Keratinocyte (primary cell): ENCODE data around the gene APOC1. TPM values are rescaled to one million over a fixed set of nuclear protein-coding genes. Genes with fewer than 3 reads are reported as not detected.

Experiments used
- DNase-seq: peaks from one replicate; pipeline ENCODE4 v3.0.0-alpha.2; 2011; ENCODE audit warnings: low read depth, missing footprints, low spot score
- FAIRE-seq: peaks from 2 replicates; lab custom pipeline; 2011; peaks lifted over from hg19 to GRCh38; lab: Jason Lieb, UNC
- H2AFZ ChIP-seq: 2 replicates; pipeline ENCODE4 v1.6.0; 2012; ENCODE audit warnings: low read length, control low read depth, inconsistent platforms; ENCODE audit not compliant: control insufficient read depth
- H3K27ac ChIP-seq: 2 replicates; pipeline ENCODE4 v1.5.1; 2011; ENCODE audit warnings: low read length; ENCODE audit not compliant: control insufficient read depth, insufficient read depth
- H3K27me3 ChIP-seq: 3 replicates; pipeline ENCODE4 v1.6.0; 2011; ENCODE audit warnings: low read length; ENCODE audit not compliant: control insufficient read depth, insufficient read depth; ENCODE audit errors: extremely low read depth
- H3K36me3 ChIP-seq, 2 experiments: 2 replicates in 1 of 2; 3 replicates in 1 of 2; pipeline ENCODE4 v1.5.1; 2011; ENCODE audit warnings: low read length in 2 of 2, mild to moderate bottlenecking in 1 of 2; ENCODE audit not compliant: control insufficient read depth in 2 of 2, insufficient read depth in 2 of 2; ENCODE audit errors: extremely low read depth in 1 of 2
- H3K4me1 ChIP-seq: 3 replicates; pipeline ENCODE4 v1.5.1; 2011; ENCODE audit warnings: low read length; ENCODE audit not compliant: control insufficient read depth, insufficient read depth; ENCODE audit errors: extremely low read depth
- H3K4me2 ChIP-seq: 3 replicates; pipeline ENCODE4 v1.6.0; 2011; ENCODE audit warnings: low read depth, low read length; ENCODE audit not compliant: control insufficient read depth, insufficient read depth; ENCODE audit errors: extremely low read depth
- H3K4me3 ChIP-seq, 3 experiments: fragments of 200-600 bp in 1 of 3; sonication (generic) in 1 of 3; 2 replicates in 2 of 3; 3 replicates in 1 of 3; pipeline ENCODE4 v1.5.1; 2011 to 2016; ENCODE audit warnings: low read length in 3 of 3, mild to moderate bottlenecking in 3 of 3, control low read depth in 2 of 3, inconsistent platforms in 1 of 3, low read depth in 1 of 3, mixed read lengths in 1 of 3, mixed run types in 1 of 3, moderate library complexity in 1 of 3; ENCODE audit not compliant: control insufficient read depth in 2 of 3, insufficient read depth in 2 of 3; ENCODE audit errors: extremely low read depth in 1 of 3
- H3K79me2 ChIP-seq: 2 replicates; pipeline ENCODE4 v1.6.0; 2012; ENCODE audit warnings: low read length; ENCODE audit not compliant: control insufficient read depth, insufficient read depth
- H3K9ac ChIP-seq: 3 replicates; pipeline ENCODE4 v1.6.0; 2011; ENCODE audit warnings: low read length; ENCODE audit not compliant: control insufficient read depth, insufficient read depth; ENCODE audit errors: extremely low read depth
- H3K9me1 ChIP-seq: 3 replicates; pipeline ENCODE4 v1.6.0; 2011; ENCODE audit warnings: low read length; ENCODE audit not compliant: control insufficient read depth, insufficient read depth; ENCODE audit errors: extremely low read depth
- H3K9me3 ChIP-seq: 2 replicates; pipeline ENCODE4 v1.5.1; 2012; ENCODE audit warnings: low read depth, low read length; ENCODE audit not compliant: control insufficient read depth
- H4K20me1 ChIP-seq: 3 replicates; pipeline ENCODE4 v1.6.0; 2011; ENCODE audit warnings: low read length; ENCODE audit not compliant: control insufficient read depth, insufficient read depth; ENCODE audit errors: extremely low read depth
- EZH2 ChIP-seq: IDR thresholded peaks from one replicate; pipeline ENCODE4 v1.6.1; 2012; ENCODE audit warnings: inconsistent platforms, mild to moderate bottlenecking, low read length, moderate library complexity
- dilution Hi-C: fragments of 300-500 bp; cut with MboI; formaldehyde crosslinking; loops from one replicate; pipeline ENCODE4 v1.7.0; 2020; ENCODE audit warnings: low sequenced_read_pairs; ENCODE audit not compliant: extremely low pct_ligation_motif_present
- polyA plus RNA-seq, 5 experiments: library from polyadenylated mRNA; depleted of rRNA in 3 of 5; stranded (reverse) in 3 of 5; stranded (forward) in 1 of 5; unstranded in 1 of 5; fragments of >200 nt; gene quantifications; 1 replicate in 1 of 5; 2 replicates in 3 of 5; 3 replicates in 1 of 5; pipeline versions ENCODE4 v1.2.1 to v1.2.3, GENCODE V29; 2011 to 2012; ENCODE audit warnings: missing spikeins in 2 of 5, low read depth in 1 of 5, low replicate concordance in 1 of 5
- TF ChIP-seq, protein P1 (sequence below), 3 experiments: IDR thresholded peaks in 1 of 3; conservative IDR thresholded peaks in 1 of 3; optimal IDR thresholded peaks in 1 of 3; 2 replicates in 2 of 3; 3 replicates in 1 of 3; pipeline versions ENCODE3 to v1.5.1; 2011; ENCODE audit warnings: low read length in 3 of 3, mild to moderate bottlenecking in 3 of 3, moderate library complexity in 2 of 3, control low read depth in 1 of 3, inconsistent platforms in 1 of 3; ENCODE audit not compliant: insufficient read depth in 2 of 3; ENCODE audit errors: extremely low read depth in 1 of 3

The APOC1 gene
- polyA plus RNA-seq, 1 donor (not counting 4 experiments of a cell fraction or from before 2014, with no cell fraction given): 0.79 TPM

DNA sequence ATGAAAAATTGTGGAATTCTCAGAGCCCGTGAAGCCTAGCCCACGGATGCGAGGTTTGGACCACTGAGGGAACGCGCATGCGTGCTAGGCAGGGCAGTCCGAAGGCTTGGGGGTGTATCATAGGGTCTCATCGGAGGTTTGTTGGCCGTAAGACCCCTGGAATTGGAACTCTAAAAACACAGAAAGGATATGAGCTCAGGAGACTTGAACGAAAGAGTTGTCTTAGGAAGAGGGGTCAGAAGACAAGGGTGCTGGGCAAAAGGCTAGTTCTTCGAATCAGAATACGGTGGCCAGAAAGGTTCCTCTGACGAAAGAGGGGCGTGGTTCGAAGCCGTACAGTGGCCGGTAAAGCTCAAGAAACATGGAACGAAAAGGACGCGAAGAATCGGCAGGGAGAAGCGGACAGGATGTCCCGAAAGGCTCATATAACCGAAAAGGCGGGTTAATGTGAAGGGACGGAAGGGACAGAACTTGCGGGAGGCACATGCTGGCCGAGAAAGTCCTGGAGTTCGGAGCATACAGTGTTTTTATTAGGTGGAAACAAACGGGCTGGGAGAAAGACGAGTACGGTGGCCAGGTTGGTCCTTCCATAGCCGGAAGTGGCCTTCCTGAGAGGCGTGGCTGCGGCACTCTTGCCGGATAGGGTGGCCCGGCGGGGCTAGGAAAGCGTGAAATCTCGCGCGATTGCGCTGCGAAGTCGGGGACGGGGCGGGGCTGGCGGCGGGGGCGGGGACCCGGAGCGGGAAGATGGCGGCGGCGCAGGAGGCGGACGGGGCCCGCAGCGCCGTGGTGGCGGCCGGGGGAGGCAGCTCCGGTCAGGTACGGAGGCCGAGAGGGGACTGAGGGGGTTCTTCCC is 40.5 kb downstream of the APOC1 start, which contains the start of gene CLPTM1:
TSS of gene CLPTM1 (plus strand) at position 732 of the 856 bp plus-strand sequence. CDS start at position 748, 16 bp downstream.
- peak within 1 kb of the TSS; percentile 77 to 100 (median 96) for H3K4me3 ChIP-seq
- dilution Hi-C loops: no loop called here
- peaks cover 23% of the 10 kb centered on the region for H3K4me1 ChIP-seq
- FAIRE-seq: peak; percentile 5
- H3K79me2 ChIP-seq: peaks cover 49% of the 10 kb centered on the region
- peaks cover 3 to 10% of the 10 kb centered on the region in 2 experiments for H3K36me3 ChIP-seq
- H3K27ac ChIP-seq: peak within 1 kb of the TSS; percentile 99
- no peaks in the 10 kb centered on the region for H3K9me1 ChIP-seq
- H3K4me2 ChIP-seq: peak within 1 kb of the TSS; percentile 96
- peaks cover 6% of the 10 kb centered on the region for H4K20me1 ChIP-seq
- TF ChIP-seq, protein P1, sequence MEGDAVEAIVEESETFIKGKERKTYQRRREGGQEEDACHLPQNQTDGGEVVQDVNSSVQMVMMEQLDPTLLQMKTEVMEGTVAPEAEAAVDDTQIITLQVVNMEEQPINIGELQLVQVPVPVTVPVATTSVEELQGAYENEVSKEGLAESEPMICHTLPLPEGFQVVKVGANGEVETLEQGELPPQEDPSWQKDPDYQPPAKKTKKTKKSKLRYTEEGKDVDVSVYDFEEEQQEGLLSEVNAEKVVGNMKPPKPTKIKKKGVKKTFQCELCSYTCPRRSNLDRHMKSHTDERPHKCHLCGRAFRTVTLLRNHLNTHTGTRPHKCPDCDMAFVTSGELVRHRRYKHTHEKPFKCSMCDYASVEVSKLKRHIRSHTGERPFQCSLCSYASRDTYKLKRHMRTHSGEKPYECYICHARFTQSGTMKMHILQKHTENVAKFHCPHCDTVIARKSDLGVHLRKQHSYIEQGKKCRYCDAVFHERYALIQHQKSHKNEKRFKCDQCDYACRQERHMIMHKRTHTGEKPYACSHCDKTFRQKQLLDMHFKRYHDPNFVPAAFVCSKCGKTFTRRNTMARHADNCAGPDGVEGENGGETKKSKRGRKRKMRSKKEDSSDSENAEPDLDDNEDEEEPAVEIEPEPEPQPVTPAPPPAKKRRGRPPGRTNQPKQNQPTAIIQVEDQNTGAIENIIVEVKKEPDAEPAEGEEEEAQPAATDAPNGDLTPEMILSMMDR (optimal IDR thresholded peaks at IDR 0.05 in 1 of 3, IDR thresholded peaks at IDR 0.05 in 1 of 3, conservative IDR thresholded peaks at IDR 0.05 in 1 of 3; ENCODE audit: extremely low read depth in 1 of 3, insufficient read depth in 2 of 3, low read length in 3 of 3): no peak
- TF ChIP-seq EZH2: no peak
- DNase-seq: peak; percentile 75
- H3K9me3 ChIP-seq: no peaks in the 10 kb centered on the region
- no peaks in the 10 kb centered on the region for H3K27me3 ChIP-seq
- H2AFZ ChIP-seq: peak within 1 kb of the TSS; percentile 100
- peak within 1 kb of the TSS; percentile 99 for H3K9ac ChIP-seq

DNA sequence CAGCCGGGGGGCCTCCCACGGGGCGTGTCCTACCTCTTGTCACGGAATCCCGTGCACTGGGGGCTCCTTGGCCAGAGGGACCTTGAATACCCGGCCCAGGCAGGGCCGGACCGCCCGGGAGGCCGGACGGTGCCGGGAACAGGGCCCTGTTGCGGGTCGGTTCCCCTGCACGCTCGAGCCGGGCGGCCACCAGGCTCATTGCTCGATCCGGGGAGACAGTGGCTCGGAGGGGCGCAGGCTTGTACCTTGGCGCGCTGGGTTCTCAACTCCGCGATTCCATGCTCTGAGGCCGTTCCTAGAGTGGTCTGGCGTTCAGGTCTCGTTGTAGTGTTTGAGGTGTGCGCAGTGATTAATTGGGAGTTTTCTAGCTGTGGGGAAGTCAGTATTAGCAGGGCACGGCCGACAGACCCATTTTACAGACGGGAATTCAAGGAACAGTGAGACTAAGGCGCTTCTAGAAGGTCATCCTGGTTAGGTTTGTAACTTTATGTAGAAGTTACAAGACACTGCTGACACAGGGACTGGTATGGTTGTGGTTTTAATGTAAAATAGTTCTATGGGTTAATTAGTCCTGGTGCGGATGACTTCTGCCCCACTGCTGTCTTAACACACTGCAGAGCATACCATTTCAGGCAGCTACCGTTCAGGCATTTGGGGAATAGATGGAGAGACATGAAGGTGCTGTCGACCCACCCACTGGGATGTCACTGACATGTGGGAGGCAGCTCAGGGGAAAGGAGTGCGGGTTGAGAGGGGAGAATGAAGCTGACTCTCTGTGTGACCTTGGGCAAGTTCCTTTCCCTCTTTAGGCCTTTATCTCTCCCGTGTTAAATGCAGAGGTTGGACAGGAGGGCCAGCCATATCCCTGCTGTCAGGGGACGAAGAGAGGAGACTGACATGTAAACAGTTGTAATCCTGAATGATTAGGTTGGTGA is 41.4 kb downstream of the APOC1 start:
- Histone ChIP-seq H3K9ac (peak overlapping the region; percentile 99), H3K9me3 (no peaks in the 10 kb centered on the region), H3K4me3 (peak overlapping the region; percentile 77 to 96 (median 95)), H3K27me3 (no peaks in the 10 kb centered on the region), H4K20me1 (peaks cover 6% of the 10 kb centered on the region), H2AFZ (peak overlapping the region; percentile 76), H3K9me1 (no peaks in the 10 kb centered on the region), H3K27ac (peak overlapping the region; percentile 83), H3K79me2 (peaks cover 58% of the 10 kb centered on the region), H3K4me1 (peaks cover 23% of the 10 kb centered on the region), H3K36me3 (peaks cover 4 to 15% of the 10 kb centered on the region in 2 experiments), H3K4me2 (peak overlapping the region; percentile 96)
- dilution Hi-C loops: no loop called here
- TF ChIP-seq, protein P1 (optimal IDR thresholded peaks at IDR 0.05 in 1 of 3, IDR thresholded peaks at IDR 0.05 in 1 of 3, conservative IDR thresholded peaks at IDR 0.05 in 1 of 3; ENCODE audit: extremely low read depth in 1 of 3, insufficient read depth in 2 of 3, low read length in 3 of 3): no peak
- TF ChIP-seq EZH2: no peak
- FAIRE-seq: no peak
- DNase-seq: no peak
